Measurements from ENCODE around the gene SLC19A1. TPM values are rescaled to one million over a fixed set of nuclear protein-coding genes. Genes with fewer than 3 reads are reported as not detected.

The SLC19A1 gene
- total RNA-seq, 1 donor from 2014 or later = 8.2 TPM

DNA sequence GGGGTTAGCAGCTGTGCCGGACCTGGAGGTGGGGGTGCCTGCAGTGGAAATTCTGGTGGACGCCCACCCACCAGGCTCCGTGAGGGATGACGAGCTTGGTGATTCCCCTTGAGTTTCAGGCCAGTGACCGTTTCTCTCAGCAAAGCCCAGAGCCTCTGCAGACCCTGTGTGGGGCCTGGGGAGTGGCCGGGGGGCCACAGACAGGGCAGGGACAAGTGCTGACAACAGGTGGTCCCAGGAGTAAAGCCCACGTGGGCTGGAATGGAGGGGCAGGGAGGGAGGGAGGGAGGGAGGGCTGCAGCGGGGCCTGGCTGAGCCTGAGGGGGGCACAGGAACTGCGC is 84.4 kb downstream of the SLC19A1 start:
- ATAC-seq (no peak), DNase-seq (ENCODE audit: missing footprints) (peak; percentile 13)
- intact Hi-C loops (cut with DNase I) = no loop called here

GRCh38 chr21:45457161-45457831 is 84.9 kb downstream of the SLC19A1 start:
- intact Hi-C loops (cut with DNase I) = no loop called here
- peak; percentile 58 for DNase-seq (ENCODE audit: missing footprints)

DNA sequence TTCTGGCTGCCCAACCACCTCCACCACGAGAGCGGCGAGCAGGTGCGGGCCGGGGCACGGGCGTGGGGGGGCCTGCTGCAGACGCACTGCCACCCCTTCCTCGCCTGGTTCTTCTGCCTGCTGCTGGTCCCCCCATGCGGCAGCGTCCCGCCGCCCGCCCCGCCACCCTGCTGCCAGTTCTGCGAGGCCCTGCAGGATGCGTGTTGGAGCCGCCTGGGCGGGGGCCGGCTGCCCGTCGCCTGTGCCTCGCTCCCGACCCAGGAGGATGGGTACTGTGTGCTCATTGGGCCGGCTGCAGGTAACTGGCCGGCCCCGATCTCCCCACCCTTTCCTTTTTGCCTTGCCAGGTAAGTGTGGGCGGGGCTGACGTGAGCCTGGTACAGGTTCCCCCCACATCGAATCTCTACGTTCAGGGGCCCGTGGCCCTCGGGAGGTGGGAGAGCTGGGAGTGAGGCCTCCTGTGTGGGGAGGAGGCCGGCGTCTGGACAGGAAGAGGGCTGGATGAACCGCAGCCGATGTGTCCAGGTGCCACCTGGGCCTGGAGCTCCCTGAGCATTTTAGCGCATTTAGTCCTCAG is 85.6 kb downstream of the SLC19A1 start:
- intact Hi-C loops (cut with DNase I) = no loop called here
- ATAC-seq (no peak), DNase-seq (ENCODE audit: missing footprints) (peak; percentile 63)

More at GRCh38 chr21:45457161-45457831, 84.9 kb downstream of the SLC19A1 start:
- ATAC-seq = no peak

DNA sequence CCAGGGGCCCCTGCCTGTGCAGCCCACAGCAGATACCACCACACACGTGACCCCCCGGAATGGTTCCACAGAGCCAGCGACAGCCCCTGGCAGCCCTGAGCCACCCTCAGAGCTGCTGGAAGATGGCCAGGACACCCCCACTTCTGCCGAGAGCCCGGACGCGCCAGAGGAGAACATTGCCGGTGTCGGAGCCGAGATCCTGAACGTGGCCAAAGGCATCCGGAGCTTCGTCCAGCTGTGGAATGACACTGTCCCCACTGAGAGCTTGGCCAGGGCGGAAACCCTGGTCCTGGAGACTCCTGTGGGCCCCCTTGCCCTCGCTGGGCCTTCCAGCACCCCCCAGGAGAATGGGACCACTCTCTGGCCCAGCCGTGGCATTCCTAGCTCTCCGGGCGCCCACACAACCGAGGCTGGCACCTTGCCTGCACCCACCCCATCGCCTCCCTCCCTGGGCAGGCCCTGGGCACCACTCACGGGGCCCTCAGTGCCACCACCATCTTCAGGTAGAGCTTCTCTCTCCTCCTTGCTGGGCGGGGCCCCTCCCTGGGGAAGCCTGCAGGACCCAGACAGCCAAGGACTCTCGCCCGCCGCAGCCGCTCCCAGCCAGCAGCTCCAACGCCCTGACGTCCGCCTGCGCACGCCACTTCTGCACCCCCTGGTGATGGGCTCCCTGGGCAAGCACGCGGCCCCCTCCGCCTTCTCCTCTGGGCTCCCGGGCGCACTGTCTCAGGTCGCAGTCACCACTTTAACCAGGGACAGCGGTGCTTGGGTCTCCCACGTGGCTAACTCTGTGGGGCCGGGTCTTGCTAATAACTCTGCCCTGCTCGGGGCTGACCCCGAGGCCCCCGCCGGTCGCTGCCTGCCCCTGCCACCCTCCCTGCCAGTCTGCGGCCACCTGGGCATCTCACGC is 86.3 kb downstream of the SLC19A1 start:
- DNase-seq (ENCODE audit: missing footprints) (peak; percentile 64), ATAC-seq (peak; percentile 34)
- intact Hi-C loops (cut with DNase I) = no loop called here

- intact Hi-C loops (cut with DNase I) = no loop called here
- peak; percentile 90 for ATAC-seq
- DNase-seq (ENCODE audit: missing footprints) = peak; percentile 76
Measured at GRCh38 chr21:45454926-45455673, 87.1 kb downstream of the SLC19A1 start.

GRCh38 chr21:45454060-45454925 is 87.9 kb downstream of the SLC19A1 start:
- peak; percentile 3 for ATAC-seq
- intact Hi-C loops (cut with DNase I) = no loop called here
- DNase-seq (ENCODE audit: missing footprints) = peak; percentile 50

GRCh38 chr21:45453308-45453950 is 88.8 kb downstream of the SLC19A1 start:
- intact Hi-C loops (cut with DNase I) = no loop called here
- DNase-seq (ENCODE audit: missing footprints) = peak; percentile 28
- no peak for ATAC-seq

DNA sequence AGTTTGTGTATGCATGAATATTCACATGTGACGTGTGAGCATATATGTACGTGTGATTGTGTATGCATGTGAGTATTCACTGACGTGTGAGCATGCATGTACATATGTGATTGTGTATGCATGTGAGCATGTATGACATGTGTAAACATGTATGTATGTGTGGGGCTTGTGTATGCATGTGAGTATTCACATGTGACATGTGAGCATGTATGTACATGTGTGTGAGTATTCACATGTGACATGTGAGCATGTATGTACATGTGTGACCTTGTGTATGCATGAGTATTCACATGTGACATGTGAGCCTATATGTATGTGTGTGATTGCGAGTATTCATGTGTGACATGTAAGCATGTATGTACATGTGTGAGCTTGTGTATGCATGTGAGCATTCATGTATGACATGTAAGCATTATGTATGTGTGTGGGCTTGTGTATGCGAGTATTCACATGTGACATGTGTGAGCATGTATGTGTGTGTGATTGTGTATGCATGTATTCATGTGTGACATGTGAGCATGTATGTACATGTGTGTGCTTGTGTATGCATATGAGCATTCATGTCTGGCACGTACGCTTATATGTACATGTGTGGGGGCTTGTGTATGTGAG is 89.4 kb downstream of the SLC19A1 start:
- intact Hi-C loops (cut with DNase I) = no loop called here
- no peak for DNase-seq (ENCODE audit: missing footprints)
- ATAC-seq = no peak

GRCh38 chr21:45451771-45452182 is 90.5 kb downstream of the SLC19A1 start:
- intact Hi-C loops (cut with DNase I) = no loop called here
- ATAC-seq (no peak), DNase-seq (ENCODE audit: missing footprints) (peak; percentile 41)

GRCh38 chr21:45451091-45451740 is 91.0 kb downstream of the SLC19A1 start:
- intact Hi-C loops (cut with DNase I) = no loop called here
- DNase-seq (ENCODE audit: missing footprints) = peak; percentile 62
- no peak for ATAC-seq

- ATAC-seq (no peak), DNase-seq (ENCODE audit: missing footprints) (peak; percentile 39)
- intact Hi-C loops (cut with DNase I) = no loop called here
Measured at GRCh38 chr21:45450423-45451090, 91.7 kb downstream of the SLC19A1 start.

DNA sequence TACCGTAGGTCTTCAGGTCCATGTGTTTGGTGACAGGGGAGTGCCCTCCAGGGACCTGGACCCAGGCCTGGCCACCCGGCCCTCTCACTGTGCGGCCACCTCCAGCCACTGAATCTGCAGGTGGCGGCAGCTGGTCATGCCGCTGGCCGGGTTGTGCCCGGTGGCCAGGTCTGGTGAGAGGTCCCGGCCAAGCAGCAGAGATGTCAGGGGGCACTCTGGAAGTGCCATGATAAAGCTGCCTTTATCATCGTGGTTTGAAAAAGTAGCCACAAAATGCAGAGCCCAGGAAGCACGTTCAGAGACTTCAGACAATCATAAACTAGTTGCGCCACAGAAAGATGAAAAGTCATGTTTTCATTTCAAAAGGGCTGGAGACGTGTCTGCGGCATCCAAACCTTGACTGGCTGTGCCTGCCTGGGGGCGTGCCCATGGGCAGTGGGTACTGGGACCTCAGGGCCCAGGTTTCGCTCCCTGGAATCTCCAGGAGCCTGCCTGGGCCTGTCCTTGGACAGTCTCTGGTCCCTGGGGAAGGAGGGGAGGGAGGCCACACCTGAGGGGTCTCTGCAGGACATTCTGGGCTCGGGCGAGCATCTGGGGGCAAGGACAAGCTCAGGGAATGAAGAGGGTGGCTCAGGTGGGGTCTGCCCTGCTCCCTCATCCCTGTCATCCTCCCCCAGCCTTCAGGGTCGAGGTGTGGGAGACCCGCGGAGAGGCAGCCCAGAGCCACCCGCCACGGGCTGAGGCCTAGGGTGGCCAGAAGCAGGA is 92.4 kb downstream of the SLC19A1 start:
- intact Hi-C loops (cut with DNase I) = no loop called here
- DNase-seq (ENCODE audit: missing footprints) (peak; percentile 45), ATAC-seq (no peak)

DNA sequence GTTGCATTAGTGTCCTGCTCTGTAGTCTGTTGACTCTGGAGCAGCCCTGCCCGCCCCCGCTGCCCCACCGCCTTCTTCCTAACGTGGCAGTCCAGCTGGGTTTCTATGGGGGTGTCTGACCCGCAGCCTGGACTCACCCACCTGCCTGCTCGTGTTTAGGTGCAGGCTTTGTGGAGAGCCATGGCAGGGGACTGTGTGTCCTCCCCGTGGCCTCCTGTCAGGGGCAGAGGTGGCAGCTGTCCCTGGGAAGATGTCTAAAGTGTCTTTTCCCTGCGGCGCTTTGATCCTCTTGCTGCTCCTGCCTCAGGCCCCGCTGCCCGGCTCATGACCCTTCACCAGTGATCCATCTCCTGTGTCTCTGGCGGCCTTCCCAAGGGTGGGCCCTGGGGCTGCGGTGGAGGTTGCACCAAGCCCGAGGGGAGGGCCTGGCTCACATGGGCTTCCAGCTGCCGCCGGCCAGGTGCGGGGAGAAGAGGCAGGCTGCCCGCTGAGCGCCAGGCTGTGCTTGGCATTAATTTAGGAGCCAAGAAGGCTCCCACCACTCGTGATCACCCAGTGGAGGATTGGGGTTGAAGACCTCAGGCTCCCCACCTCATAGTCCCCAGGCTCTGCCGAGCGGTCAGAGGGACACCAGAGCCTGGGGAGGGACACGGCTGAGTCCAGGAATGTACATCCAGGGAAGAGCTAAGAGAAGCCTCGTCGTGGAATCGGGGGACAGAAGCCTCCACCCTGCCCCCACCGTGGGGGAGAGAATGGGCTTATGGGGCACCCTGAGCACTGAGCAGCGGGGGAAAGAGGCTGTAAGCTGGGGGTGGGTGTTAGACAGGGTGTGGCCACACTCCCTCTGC is 93.2 kb downstream of the SLC19A1 start:
- intact Hi-C loops (cut with DNase I) = no loop called here
- DNase-seq (ENCODE audit: missing footprints) (peak; percentile 34), ATAC-seq (no peak)

- intact Hi-C loops (cut with DNase I) = no loop called here
- peak; percentile 22 for DNase-seq (ENCODE audit: missing footprints)
Measured at GRCh38 chr21:45448283-45448809, 93.9 kb downstream of the SLC19A1 start.

More at GRCh38 chr21:45448283-45448809, 93.9 kb downstream of the SLC19A1 start:
- no peak for ATAC-seq
